ENCODE data around the gene EPHA1. TPM values are rescaled to one million over a fixed set of nuclear protein-coding genes. Genes with fewer than 3 reads are reported as not detected.

The EPHA1 gene
- total RNA-seq, 1 experiment from 2014 or later = 1.2 TPM

- Histone ChIP-seq H3K4me1 (ENCODE audit: insufficient read depth, low read length, poor library complexity, severe bottlenecking) (peaks cover 7% of the 10 kb centered on the region), H3K9me3 (ENCODE audit: low read depth, low read length, poor library complexity, severe bottlenecking) (no peaks in the 10 kb centered on the region), H3K27ac (ENCODE audit: low read depth, low read length, poor library complexity, severe bottlenecking) (no peak overlapping the region), H3K36me3 (ENCODE audit: insufficient read depth, low read length, poor library complexity, severe bottlenecking) (no peaks in the 10 kb centered on the region), H3K27me3 (replicated peaks; ENCODE audit: insufficient read depth, low read depth, low read length, poor library complexity) (peaks cover 30% of the 10 kb centered on the region), H3K4me3 (ENCODE audit: low read depth, low read length, poor library complexity, severe bottlenecking) (no peak overlapping the region)
- DNase-seq (ENCODE audit: low spot score) = no peak
- CTCF ChIA-PET = no interaction called here
- no TSS peak for BruUV-seq (replicated peaks)
- TF ChIP-seq, protein P1, sequence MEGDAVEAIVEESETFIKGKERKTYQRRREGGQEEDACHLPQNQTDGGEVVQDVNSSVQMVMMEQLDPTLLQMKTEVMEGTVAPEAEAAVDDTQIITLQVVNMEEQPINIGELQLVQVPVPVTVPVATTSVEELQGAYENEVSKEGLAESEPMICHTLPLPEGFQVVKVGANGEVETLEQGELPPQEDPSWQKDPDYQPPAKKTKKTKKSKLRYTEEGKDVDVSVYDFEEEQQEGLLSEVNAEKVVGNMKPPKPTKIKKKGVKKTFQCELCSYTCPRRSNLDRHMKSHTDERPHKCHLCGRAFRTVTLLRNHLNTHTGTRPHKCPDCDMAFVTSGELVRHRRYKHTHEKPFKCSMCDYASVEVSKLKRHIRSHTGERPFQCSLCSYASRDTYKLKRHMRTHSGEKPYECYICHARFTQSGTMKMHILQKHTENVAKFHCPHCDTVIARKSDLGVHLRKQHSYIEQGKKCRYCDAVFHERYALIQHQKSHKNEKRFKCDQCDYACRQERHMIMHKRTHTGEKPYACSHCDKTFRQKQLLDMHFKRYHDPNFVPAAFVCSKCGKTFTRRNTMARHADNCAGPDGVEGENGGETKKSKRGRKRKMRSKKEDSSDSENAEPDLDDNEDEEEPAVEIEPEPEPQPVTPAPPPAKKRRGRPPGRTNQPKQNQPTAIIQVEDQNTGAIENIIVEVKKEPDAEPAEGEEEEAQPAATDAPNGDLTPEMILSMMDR (conservative IDR thresholded peaks at IDR 0.05; ENCODE audit: low read depth, low read length) = no peak
- intact Hi-C loops (cut with micrococcal nuclease; ENCODE audit: unreplicated experiment) = no loop called here
- POLR2A ChIA-PET (ENCODE audit: low non-redundant PET) = no interaction called here
Observed at GRCh38 chr7:143367972-143368371, 40.7 kb downstream of the EPHA1 start.

DNA sequence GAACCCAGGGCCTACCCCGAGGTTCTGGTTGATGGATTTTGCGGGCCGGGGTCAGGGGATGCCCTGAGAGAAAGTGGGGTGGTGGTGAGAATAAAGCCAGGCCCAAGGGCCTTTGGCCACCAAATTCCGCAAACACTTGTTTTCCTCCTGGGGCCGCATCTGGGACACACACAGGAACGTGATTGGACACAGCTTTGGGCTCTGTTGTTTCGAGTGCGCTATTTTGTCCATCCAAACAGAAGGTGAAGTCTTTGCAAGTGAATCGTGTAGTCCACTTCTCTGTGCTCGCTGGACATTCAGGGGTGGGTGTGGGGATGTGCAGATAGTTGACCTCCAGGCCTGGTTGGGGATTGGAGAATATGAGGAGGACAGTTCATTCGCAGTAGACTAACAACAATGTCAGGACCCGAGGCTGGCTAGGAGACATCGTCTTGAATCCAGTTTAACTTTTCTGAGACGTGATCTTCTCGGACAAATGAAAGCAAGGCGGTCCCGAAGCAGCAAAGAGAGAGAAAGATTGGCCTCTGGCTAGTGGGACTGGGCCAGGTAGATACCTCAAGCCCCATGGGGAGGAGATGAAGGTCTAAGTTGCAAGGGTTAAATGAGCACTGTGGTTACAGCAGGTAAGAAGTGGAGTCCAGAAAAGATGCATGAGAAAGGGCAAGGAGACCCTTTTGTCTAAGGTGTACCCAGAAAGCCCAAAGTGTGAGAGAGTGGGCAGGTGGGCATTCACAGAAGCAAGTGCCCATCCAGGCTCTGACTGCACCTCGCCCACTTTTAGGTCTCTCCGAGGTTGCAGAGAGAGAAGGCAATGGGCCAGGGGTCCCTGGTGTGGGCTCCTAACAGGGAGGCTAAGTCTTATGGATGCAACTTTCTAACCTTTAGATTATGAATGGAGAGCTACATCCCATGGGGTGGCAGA lies 45.4 kb downstream of the EPHA1 start:
- ChIA-PET CTCF (interaction anchor here (0.5 kb wide), 1 partner anchor 17 kb away, joined by 5 read pairs; no protein-coding TSS in a partner anchor), POLR2A (ENCODE audit: low non-redundant PET) (no interaction called here)
- BruUV-seq (replicated peaks) = no TSS peak
- H3K27me3 ChIP-seq (replicated peaks; ENCODE audit: insufficient read depth, low read depth, low read length, poor library complexity) = peaks cover 59% of the 10 kb centered on the region
- H3K4me1 ChIP-seq (ENCODE audit: insufficient read depth, low read length, poor library complexity, severe bottlenecking) = peaks cover 10% of the 10 kb centered on the region
- TF ChIP-seq, protein P1 (conservative IDR thresholded peaks at IDR 0.05; ENCODE audit: low read depth, low read length) = no peak
- TF ChIP-seq EZH2 (IDR thresholded peaks at IDR 0.05; ENCODE audit: borderline replicate concordance, low read depth, low read length, poor library complexity, severe bottlenecking) = peak; percentile 59
- H3K4me3 ChIP-seq (ENCODE audit: low read depth, low read length, poor library complexity, severe bottlenecking) = peak overlapping the region; percentile 51
- DNase-seq (ENCODE audit: low spot score) = no peak
- no peaks in the 10 kb centered on the region for H3K9me3 ChIP-seq (ENCODE audit: low read depth, low read length, poor library complexity, severe bottlenecking)
- H3K36me3 ChIP-seq (ENCODE audit: insufficient read depth, low read length, poor library complexity, severe bottlenecking) = no peaks in the 10 kb centered on the region
- H3K27ac ChIP-seq (ENCODE audit: low read depth, low read length, poor library complexity, severe bottlenecking) = no peak overlapping the region
- intact Hi-C loops (cut with micrococcal nuclease; ENCODE audit: unreplicated experiment) = no loop called here

DNA sequence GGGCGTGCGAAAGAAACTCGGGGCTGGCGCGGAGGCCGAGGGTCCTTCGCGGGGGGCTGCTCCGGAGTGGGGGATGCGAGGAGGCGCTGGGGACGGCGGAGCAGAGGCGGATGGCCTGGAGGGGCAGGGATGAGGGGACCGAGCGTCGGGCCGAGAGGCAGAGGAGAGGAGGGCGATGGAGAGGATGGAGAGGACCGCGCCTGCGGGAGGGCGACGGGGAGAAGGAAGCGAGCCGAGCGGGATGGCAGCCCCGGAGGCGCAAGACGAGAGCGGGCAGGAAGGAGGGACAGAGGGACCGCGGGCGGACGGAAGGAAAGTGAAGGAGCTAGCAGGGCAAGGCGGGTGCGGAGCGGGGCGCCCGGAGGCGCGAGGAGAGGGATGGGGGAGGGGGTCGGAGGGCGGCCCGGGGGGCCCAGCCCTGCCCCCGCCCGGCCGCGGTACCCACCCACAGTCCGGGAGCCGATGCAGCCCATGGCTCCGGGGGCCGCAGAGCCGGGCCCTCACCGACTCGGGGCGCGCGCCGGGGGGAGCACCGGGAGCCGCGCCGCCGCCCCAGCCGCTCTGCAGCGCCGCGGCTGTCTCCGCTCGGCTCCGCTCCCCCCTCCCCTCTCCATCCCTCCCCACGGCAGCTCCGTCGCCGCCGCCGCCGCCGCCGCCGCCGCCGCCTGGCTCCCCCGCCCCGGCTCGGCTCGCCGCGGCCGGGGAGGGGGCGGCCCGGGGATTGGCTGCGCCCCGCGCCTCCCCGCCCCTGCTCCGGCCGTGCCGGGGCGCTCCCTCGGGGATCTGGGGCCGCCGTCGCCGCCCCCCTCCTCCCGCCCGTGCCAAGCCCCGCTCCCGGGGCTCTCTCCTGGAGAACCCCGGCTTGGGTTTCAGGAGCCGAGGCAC lies 46.3 kb downstream of the EPHA1 start, which contains the start of gene FAM131B:
FAM131B (minus strand) TSS at position 583 of the 885 bp plus-strand sequence; CDS start at position 473, 110 bp downstream.
- H3K4me1 ChIP-seq (ENCODE audit: insufficient read depth, low read length, poor library complexity, severe bottlenecking) = peaks cover 10% of the 10 kb centered on the region
- BruUV-seq (replicated peaks) = no TSS peak
- TF ChIP-seq, protein P1 (conservative IDR thresholded peaks at IDR 0.05; ENCODE audit: low read depth, low read length) = no peak
- TF ChIP-seq EZH2 (IDR thresholded peaks at IDR 0.05; ENCODE audit: borderline replicate concordance, low read depth, low read length, poor library complexity, severe bottlenecking) = peak; percentile 60
- no peaks in the 10 kb centered on the region for H3K36me3 ChIP-seq (ENCODE audit: insufficient read depth, low read length, poor library complexity, severe bottlenecking)
- CTCF ChIA-PET = interaction anchor here (0.9 kb wide), 1 partner anchor 18 kb away, joined by 3 read pairs; no protein-coding TSS in a partner anchor
- H3K27ac ChIP-seq (ENCODE audit: low read depth, low read length, poor library complexity, severe bottlenecking) = no peak within 1 kb of the TSS
- POLR2A ChIA-PET (ENCODE audit: low non-redundant PET) = no interaction called here
- H3K9me3 ChIP-seq (ENCODE audit: low read depth, low read length, poor library complexity, severe bottlenecking) = no peaks in the 10 kb centered on the region
- DNase-seq (ENCODE audit: low spot score) = peak; percentile 19
- intact Hi-C loops (cut with micrococcal nuclease; ENCODE audit: unreplicated experiment) = no loop called here
- H3K4me3 ChIP-seq (ENCODE audit: low read depth, low read length, poor library complexity, severe bottlenecking) = peak within 1 kb of the TSS; percentile 51
- peaks cover 59% of the 10 kb centered on the region for H3K27me3 ChIP-seq (replicated peaks; ENCODE audit: insufficient read depth, low read depth, low read length, poor library complexity)

Measured in A673 (cell line).